OCI-LY1 (cell line): Measurements from ENCODE around the gene FTSJ3.
"Not testable (repeated sequence)": the region's sequence is repeated elsewhere in the genome, so short reads cannot be mapped to it uniquely, and the experiment has no call there.

Experiments
- H2AFZ ChIP-seq: fragments of 200-600 bp; sonication (generic), shearing (Covaris generic); 2 replicates; pipeline ENCODE4 v1.6.0; 2014; ENCODE audit warnings: antibody characterized with exemption, mild to moderate bottlenecking, low read length
- H3F3A ChIP-seq: fragments of 200-600 bp; sonication (generic), shearing (Covaris generic); 2 replicates; pipeline ENCODE4 v1.6.0; 2014; ENCODE audit warnings: mild to moderate bottlenecking, antibody characterized with exemption, low read length, moderate library complexity; ENCODE audit not compliant: insufficient read depth
- H3K27ac ChIP-seq: fragments of 200-600 bp; sonication (generic); 2 replicates; pipeline ENCODE4 v1.5.1; 2014; ENCODE audit warnings: low read length, mixed run types, mild to moderate bottlenecking, low read depth; ENCODE audit not compliant: poor library complexity, severe bottlenecking
- H3K27me3 ChIP-seq: fragments of 200-600 bp; sonication (generic); 2 replicates; pipeline ENCODE4 v1.6.0; 2014; ENCODE audit warnings: antibody characterized with exemption, mild to moderate bottlenecking, low read length, moderate library complexity; ENCODE audit not compliant: insufficient read depth
- H3K36me3 ChIP-seq: fragments of 200-600 bp; sonication (generic); 2 replicates; pipeline ENCODE4 v1.6.1; 2014; ENCODE audit warnings: mild to moderate bottlenecking, antibody characterized with exemption, low read length, moderate library complexity, mixed read lengths; ENCODE audit not compliant: insufficient read depth
- H3K4me1 ChIP-seq: fragments of 200-600 bp; sonication (generic); 2 replicates; pipeline ENCODE4 v1.5.1; 2014; ENCODE audit warnings: mild to moderate bottlenecking, low read length, moderate library complexity; ENCODE audit not compliant: insufficient read depth, severe bottlenecking
- H3K4me2 ChIP-seq: fragments of 200-600 bp; sonication (generic), shearing (Covaris generic); 2 replicates; pipeline ENCODE4 v1.6.1; 2014; ENCODE audit warnings: low read length
- H3K4me3 ChIP-seq: fragments of 200-600 bp; sonication (generic); 2 replicates; pipeline ENCODE4 v1.5.1; 2014; ENCODE audit warnings: low read length, low read depth, mild to moderate bottlenecking, mixed read lengths; ENCODE audit not compliant: poor library complexity, severe bottlenecking
- H3K79me2 ChIP-seq: fragments of 200-600 bp; shearing (Covaris generic); 2 replicates; pipeline ENCODE4 v1.6.1; 2016; ENCODE audit warnings: mixed run types, low read length, mixed read lengths; ENCODE audit not compliant: insufficient read depth
- H3K9ac ChIP-seq: fragments of 200-600 bp; sonication (generic), shearing (Covaris generic); 2 replicates; pipeline ENCODE4 v1.6.1; 2014; ENCODE audit warnings: mild to moderate bottlenecking, low read length, mixed read lengths
- H3K9me2 ChIP-seq: fragments of 200-600 bp; sonication (generic), shearing (Covaris generic); 2 replicates; pipeline ENCODE4 v1.6.1; 2014; ENCODE audit warnings: low read depth, mild to moderate bottlenecking, low read length, mixed read lengths
- H3K9me3 ChIP-seq: fragments of 200-600 bp; shearing (Covaris generic); 2 replicates; pipeline ENCODE4 v1.6.1; 2014; ENCODE audit warnings: low read length, mixed read lengths
- H4K20me1 ChIP-seq: fragments of 200-600 bp; sonication (generic), shearing (Covaris generic); 2 replicates; pipeline ENCODE4 v1.6.0; 2016; ENCODE audit warnings: mild to moderate bottlenecking, low read length; ENCODE audit not compliant: insufficient read depth
- EZH2 ChIP-seq: fragments of 200-600 bp; sonication (generic), shearing (Covaris generic); IDR thresholded peaks from 2 replicates; pipeline ENCODE4 v1.8.0; 2017; ENCODE audit warnings: borderline replicate concordance, mixed run types, mild to moderate bottlenecking, antibody characterized with exemption, low read length, moderate library complexity, mixed read lengths
- TF ChIP-seq, protein P1 (sequence below): fragments of 200-600 bp; sonication (generic), shearing (Covaris generic); IDR thresholded peaks from 2 replicates; pipeline ENCODE4 v1.5.1; 2017; ENCODE audit warnings: mild to moderate bottlenecking, antibody characterized with exemption, low read length, moderate library complexity, mixed read lengths

The FTSJ3 gene, protein sequence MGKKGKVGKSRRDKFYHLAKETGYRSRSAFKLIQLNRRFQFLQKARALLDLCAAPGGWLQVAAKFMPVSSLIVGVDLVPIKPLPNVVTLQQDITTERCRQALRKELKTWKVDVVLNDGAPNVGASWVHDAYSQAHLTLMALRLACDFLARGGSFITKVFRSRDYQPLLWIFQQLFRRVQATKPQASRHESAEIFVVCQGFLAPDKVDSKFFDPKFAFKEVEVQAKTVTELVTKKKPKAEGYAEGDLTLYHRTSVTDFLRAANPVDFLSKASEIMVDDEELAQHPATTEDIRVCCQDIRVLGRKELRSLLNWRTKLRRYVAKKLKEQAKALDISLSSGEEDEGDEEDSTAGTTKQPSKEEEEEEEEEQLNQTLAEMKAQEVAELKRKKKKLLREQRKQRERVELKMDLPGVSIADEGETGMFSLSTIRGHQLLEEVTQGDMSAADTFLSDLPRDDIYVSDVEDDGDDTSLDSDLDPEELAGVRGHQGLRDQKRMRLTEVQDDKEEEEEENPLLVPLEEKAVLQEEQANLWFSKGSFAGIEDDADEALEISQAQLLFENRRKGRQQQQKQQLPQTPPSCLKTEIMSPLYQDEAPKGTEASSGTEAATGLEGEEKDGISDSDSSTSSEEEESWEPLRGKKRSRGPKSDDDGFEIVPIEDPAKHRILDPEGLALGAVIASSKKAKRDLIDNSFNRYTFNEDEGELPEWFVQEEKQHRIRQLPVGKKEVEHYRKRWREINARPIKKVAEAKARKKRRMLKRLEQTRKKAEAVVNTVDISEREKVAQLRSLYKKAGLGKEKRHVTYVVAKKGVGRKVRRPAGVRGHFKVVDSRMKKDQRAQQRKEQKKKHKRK

DNA sequence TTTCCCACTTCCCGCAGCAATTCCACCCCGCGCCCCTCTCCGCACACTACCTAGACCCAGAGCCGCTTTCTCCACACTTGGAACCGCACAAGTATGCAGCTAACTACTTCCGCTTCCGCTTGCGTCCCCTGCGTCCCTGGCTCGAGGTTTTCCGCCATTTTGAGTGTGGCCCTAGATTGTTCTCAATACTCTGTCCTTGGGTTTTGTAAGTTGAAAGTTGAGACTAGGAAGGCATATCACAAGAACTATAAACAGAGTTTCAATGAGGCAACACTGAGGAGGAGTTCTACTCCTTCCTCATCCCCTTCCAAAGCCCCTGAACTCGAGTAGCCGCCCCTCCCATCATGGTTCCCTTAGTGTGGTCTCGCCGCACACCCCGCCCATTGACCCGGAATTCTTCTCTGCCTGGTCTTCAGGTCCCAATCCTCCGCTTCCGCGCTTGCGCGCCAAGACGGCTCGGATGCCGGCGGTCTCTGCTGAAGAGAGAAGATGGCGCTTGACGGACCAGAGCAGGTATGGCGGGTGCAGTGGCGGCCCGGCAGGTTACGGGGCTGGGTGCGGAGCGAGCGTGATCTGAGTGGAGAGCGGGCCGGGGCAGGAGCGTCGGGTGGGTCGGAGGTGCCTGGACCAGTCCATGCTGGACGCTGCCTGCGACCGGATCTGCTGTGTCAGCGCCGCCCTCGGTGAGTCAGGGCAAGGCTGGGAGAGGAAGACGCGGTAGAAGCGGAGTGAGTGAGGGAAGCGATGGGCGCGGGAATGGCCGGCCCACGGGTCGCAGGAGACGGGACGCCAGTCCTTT is at the start of gene FTSJ3, which contains the start of gene PSMC5:
Gene FTSJ3 (minus strand): TSS at position 662 of the 799 bp plus-strand sequence. CDS start 761 bp downstream, outside the sequence.
Gene PSMC5 (plus strand): TSS at position 430 of the 799 bp plus-strand sequence. CDS start 60 bp downstream, at position 490.
- peaks cover 23% of the 10 kb centered on the region for H3K79me2 ChIP-seq
- no peaks in the 10 kb centered on the region for H3F3A ChIP-seq
- peak within 1 kb of the TSS; percentile 96 for H3K9ac ChIP-seq
- H3K36me3 ChIP-seq: peaks cover 75% of the 10 kb centered on the region
- H3K9me2 ChIP-seq: no peaks in the 10 kb centered on the region
- H3K4me1 ChIP-seq: peaks cover 25% of the 10 kb centered on the region
- peak within 1 kb of the TSS; percentile 91 for H3K4me3 ChIP-seq
- no peaks in the 10 kb centered on the region for H3K9me3 ChIP-seq
- H3K27me3 ChIP-seq: no peaks in the 10 kb centered on the region
- TF ChIP-seq, protein P1, sequence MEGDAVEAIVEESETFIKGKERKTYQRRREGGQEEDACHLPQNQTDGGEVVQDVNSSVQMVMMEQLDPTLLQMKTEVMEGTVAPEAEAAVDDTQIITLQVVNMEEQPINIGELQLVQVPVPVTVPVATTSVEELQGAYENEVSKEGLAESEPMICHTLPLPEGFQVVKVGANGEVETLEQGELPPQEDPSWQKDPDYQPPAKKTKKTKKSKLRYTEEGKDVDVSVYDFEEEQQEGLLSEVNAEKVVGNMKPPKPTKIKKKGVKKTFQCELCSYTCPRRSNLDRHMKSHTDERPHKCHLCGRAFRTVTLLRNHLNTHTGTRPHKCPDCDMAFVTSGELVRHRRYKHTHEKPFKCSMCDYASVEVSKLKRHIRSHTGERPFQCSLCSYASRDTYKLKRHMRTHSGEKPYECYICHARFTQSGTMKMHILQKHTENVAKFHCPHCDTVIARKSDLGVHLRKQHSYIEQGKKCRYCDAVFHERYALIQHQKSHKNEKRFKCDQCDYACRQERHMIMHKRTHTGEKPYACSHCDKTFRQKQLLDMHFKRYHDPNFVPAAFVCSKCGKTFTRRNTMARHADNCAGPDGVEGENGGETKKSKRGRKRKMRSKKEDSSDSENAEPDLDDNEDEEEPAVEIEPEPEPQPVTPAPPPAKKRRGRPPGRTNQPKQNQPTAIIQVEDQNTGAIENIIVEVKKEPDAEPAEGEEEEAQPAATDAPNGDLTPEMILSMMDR: peak; percentile 65
- no peak for TF ChIP-seq EZH2
- peak within 1 kb of the TSS; percentile 74 for H3K27ac ChIP-seq
- peak within 1 kb of the TSS; percentile 94 for H3K4me2 ChIP-seq
- no peaks in the 10 kb centered on the region for H4K20me1 ChIP-seq
- H2AFZ ChIP-seq: no peak within 1 kb of the TSS

DNA sequence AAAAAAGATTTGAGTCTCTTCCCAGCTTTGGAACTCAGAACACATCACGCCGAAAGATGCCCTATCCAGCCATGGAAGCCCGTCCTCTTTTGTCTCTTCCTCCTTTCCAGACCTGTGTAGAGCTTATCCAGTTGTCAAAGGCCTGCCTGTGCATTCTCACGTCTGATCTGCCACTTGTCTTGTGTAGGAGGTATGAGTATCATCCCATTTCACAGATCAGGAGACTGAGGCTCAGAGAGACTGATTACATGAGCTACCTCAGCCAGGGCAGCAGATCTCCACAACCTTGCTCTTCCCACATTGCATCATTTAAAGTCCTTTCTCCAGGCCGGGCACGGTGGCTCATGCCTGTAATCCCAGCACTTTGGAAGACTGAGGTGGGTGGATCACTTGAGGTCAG is 47.2 kb upstream of the FTSJ3 start:
- not testable (repeated sequence) for H2AFZ ChIP-seq, H3K27me3 ChIP-seq, H3K9me2 ChIP-seq, H3K27ac ChIP-seq, H3K79me2 ChIP-seq, H3K9ac ChIP-seq, H3K9me3 ChIP-seq, H3K4me2 ChIP-seq, H3F3A ChIP-seq, H3K4me1 ChIP-seq, H3K4me3 ChIP-seq, H3K36me3 ChIP-seq, H4K20me1 ChIP-seq

DNA sequence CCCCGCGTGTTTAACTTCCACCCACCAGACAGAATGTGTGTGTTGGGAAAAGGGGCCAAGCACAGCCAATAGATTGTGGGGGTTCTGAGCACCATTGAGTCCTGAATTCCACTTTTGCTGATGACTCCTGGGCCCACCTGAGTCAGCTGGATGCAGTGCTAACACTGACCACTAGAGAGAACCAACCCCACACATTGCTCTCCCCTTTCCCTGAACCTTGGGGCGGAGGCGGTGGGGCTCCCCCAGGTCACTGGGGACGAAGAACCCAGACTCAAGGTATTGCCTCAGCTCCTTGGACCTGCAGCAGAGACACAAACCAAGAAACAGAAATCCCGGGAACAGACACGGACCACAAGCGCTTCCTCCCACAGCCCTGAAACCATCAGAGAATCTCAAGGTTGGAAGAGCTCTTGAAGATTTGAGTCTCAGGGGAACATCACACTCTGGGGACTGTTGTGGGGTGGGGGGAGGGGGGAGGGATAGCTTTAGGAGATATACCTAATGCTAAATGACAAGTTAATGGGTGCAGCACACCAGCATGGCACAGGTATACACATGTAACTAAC is 46.7 kb upstream of the FTSJ3 start:
- not testable (repeated sequence) for H2AFZ ChIP-seq, H3K27me3 ChIP-seq, H3K9me2 ChIP-seq, H3K36me3 ChIP-seq, H3K9ac ChIP-seq, H3K4me3 ChIP-seq, H4K20me1 ChIP-seq, H3K4me2 ChIP-seq, H3K4me1 ChIP-seq, H3K27ac ChIP-seq, H3F3A ChIP-seq, H3K79me2 ChIP-seq, H3K9me3 ChIP-seq

DNA sequence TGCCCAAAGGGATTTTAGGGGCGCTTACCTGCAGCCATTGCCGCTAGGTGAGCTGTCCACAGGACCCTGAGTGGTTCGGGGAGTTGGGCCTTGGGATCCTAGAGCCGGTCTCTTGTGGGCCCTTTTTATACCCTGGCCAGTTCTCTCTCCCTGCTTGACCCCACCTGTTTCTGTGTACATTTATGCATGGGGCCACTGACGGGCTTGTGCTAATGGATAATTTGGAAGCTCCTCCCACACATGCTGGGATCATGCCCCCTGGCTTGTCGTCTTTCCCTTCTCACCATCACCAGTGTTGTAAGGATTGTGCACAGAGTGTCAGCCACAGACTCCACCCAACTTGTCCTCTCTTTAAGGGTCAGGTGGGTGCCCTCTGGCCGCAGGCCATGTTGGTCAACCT is 46.1 kb upstream of the FTSJ3 start, which contains the start of gene CSH2:
Gene CSH2 (minus strand): TSS at position 101 of the 400 bp plus-strand sequence. CDS start 63 bp downstream, at position 38.
- not testable (repeated sequence) for H4K20me1 ChIP-seq, H3K9me3 ChIP-seq, H3K9ac ChIP-seq, H3K4me3 ChIP-seq, H3K27me3 ChIP-seq, H3K27ac ChIP-seq, H3K79me2 ChIP-seq, H3K9me2 ChIP-seq, H2AFZ ChIP-seq, H3K4me1 ChIP-seq, H3K36me3 ChIP-seq, H3F3A ChIP-seq, H3K4me2 ChIP-seq

DNA sequence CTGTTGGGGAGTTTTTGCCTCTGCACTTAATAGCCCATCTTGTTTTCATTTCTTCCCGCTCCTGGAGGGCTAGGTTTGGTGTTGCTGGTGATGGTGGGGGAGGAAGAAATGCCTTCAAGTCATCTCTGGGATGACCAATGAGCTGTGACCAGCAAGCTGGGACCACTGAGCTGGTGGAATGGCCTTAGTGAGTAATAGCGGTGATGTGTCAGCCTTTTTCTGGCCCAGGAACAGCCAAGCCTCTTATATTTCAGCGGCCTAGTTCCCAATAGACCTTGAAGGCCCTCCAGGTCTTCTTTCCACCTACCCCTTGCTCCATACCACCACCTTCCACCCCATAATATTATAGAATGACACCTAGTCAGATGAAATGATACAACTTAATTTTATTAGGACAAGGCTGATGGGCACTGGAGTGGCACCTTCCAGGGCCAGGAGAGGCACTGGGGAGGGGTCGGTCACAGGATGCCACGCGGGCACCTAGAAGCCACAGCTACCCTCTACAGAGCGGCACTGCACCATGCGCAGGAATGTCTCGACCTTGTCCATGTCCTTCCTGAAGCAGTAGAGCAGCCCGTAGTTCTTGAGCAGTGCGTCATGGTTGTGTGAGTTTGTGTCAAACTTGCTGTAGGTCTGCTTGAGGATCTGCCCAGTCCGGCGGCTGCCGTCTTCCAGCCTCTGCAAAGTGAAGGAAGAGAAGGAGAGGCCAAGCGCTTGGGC is 44.3 kb upstream of the FTSJ3 start:
- H3K36me3 ChIP-seq, H3K9me3 ChIP-seq, H3K9me2 ChIP-seq, H4K20me1 ChIP-seq, H2AFZ ChIP-seq, H3K79me2 ChIP-seq, H3K27me3 ChIP-seq, H3K4me2 ChIP-seq, H3K9ac ChIP-seq, H3K4me3 ChIP-seq, H3K4me1 ChIP-seq, H3K27ac ChIP-seq, H3F3A ChIP-seq: not testable (repeated sequence)
